ENCODE measurements around the gene NOL9.
"Not testable (repeated sequence)": the region's sequence is repeated elsewhere in the genome, so short reads cannot be mapped to it uniquely, and the experiment has no call there.

Gene NOL9

DNA sequence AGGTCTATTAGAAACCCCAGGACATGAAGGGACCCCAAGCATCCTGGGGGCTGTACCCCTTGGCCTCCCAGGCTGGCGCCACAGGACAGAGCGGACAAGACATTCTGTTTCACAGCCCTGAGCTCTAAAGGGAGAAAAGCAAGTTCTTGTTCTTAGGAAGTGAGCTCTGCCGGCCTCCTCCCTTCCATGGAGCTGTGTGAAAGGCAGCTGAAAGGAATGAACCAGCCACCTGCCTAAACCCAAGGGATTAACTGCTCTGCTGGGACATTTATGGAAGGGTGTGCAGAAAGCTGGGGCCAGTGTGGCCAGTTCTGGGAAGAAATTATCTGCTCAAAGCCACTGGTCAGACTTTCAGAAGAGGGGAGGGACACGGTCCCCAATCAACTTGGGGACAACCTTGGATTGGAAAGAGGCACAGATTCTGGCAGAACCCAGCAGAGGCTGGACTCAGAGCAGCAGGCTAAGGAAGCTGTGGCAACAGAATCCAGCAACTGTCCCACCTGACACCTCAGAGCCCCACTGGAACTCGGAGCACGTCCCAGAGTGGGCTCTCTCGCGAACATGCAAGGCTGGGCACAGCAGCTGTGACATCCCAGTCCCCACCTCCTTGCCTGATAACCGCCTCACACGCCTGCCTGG is 46.2 kb upstream of the NOL9 start:
- DNase-seq (ENCODE audit: low read depth): peak; percentile 31
- H3K4me3 ChIP-seq (ENCODE audit: low read length): peak overlapping the region; percentile 95
- TF ChIP-seq, protein P1, sequence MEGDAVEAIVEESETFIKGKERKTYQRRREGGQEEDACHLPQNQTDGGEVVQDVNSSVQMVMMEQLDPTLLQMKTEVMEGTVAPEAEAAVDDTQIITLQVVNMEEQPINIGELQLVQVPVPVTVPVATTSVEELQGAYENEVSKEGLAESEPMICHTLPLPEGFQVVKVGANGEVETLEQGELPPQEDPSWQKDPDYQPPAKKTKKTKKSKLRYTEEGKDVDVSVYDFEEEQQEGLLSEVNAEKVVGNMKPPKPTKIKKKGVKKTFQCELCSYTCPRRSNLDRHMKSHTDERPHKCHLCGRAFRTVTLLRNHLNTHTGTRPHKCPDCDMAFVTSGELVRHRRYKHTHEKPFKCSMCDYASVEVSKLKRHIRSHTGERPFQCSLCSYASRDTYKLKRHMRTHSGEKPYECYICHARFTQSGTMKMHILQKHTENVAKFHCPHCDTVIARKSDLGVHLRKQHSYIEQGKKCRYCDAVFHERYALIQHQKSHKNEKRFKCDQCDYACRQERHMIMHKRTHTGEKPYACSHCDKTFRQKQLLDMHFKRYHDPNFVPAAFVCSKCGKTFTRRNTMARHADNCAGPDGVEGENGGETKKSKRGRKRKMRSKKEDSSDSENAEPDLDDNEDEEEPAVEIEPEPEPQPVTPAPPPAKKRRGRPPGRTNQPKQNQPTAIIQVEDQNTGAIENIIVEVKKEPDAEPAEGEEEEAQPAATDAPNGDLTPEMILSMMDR (conservative IDR thresholded peaks at IDR 0.05; ENCODE audit: low read length): no peak

GRCh38 chr1:6599991-6600390 is 45.7 kb upstream of the NOL9 start:
- not testable (repeated sequence) for DNase-seq (ENCODE audit: low read depth)
- H3K4me3 ChIP-seq (ENCODE audit: low read length): peak overlapping the region; percentile 95

- peak overlapping the region; percentile 95 for H3K4me3 ChIP-seq (ENCODE audit: low read length)
- peak; percentile 50 for DNase-seq (ENCODE audit: low read depth)
- TF ChIP-seq, protein P1 (conservative IDR thresholded peaks at IDR 0.05; ENCODE audit: low read length): no peak
Measured at GRCh38 chr1:6599141-6599975, 45.0 kb upstream of the NOL9 start.

DNA sequence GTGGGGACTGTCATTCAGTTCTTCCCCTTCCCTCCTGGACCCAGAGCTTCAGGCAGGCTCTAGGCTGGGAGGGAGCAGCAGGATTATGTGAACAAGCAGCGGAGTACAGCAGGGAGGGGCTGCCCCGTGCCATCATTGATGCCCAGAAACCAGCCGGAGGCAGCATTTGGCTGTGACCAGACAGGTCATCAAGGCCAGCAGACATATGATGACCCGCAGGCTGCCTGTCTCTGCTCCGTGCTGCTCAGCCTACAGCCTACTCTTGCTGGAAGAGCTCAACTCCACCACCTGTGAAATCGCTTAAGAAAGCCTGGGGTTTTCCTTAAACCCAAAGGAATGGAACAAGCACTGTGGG is 43.4 kb upstream of the NOL9 start:
- TF ChIP-seq, protein P1 (conservative IDR thresholded peaks at IDR 0.05; ENCODE audit: low read length): no peak
- H3K4me3 ChIP-seq (ENCODE audit: low read length): no peak overlapping the region
- DNase-seq (ENCODE audit: low read depth): no peak

- TF ChIP-seq, protein P1 (conservative IDR thresholded peaks at IDR 0.05; ENCODE audit: low read length): no peak
- no peak for DNase-seq (ENCODE audit: low read depth)
- H3K4me3 ChIP-seq (ENCODE audit: low read length): no peak overlapping the region
Measured at GRCh38 chr1:6596886-6597776, 42.8 kb upstream of the NOL9 start.

DNA sequence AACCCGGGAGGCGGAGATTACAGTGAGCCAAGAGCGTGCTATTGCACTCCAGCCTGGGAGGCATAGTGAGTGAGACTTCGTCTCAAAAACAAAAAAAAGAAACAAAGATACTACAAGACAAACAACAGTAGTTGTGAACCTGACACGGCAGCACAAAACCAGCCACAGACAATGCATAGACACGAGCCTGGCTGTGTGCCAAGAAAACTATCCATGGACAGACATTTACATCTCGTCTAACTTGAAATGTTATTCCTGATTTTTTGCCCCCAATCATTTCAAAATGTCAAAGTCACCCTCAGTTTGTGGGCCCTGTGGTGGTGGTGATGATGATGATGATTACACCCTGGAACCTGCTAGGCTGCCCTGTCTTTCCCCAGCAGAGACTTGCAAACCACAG is 42.0 kb upstream of the NOL9 start:
- TF ChIP-seq, protein P1 (conservative IDR thresholded peaks at IDR 0.05; ENCODE audit: low read length): no peak
- DNase-seq (ENCODE audit: low read depth): no peak
- no peak overlapping the region for H3K4me3 ChIP-seq (ENCODE audit: low read length)

GRCh38 chr1:6594977-6595740 is 40.8 kb upstream of the NOL9 start:
- TF ChIP-seq, protein P1 (conservative IDR thresholded peaks at IDR 0.05; ENCODE audit: low read length): no peak
- no peak overlapping the region for H3K4me3 ChIP-seq (ENCODE audit: low read length)
- DNase-seq (ENCODE audit: low read depth): no peak
